Subcutaneous adipose tissue (tissue), 4 donors: ENCODE measurements around the gene AVP. TPM values are rescaled to one million over a fixed set of nuclear protein-coding genes. Genes with fewer than 3 reads are reported as not detected.

ENCODE experiments used
- CTCF ChIP-seq: fragments of 450-650 bp; IDR thresholded peaks from one replicate; pipeline ENCODE4 v1.5.1; 2016; ENCODE audit warnings: low read depth, mild to moderate bottlenecking, control low read depth, antibody characterized with exemption, moderate library complexity
- total RNA-seq, 4 donors: library from RNA; depleted of rRNA; stranded (reverse); fragments of >200 nt; gene quantifications; one replicate each; pipeline ENCODE4 v1.1.0, GENCODE V29; 2016

Gene AVP
- total RNA-seq, 4 donors from 2014 or later, result 4.3 to 4.6 TPM; not detected in 2

- no peak for TF ChIP-seq CTCF
These were observed 12.7 kb downstream of the AVP start, which contains the start of gene OXT for GRCh38 chr20:3071610-3072529. Gene OXT (plus strand): TSS chr20:3071620. CDS start chr20:3071656, 36 bp downstream.

GRCh38 chr20:3071266-3071609 is 13.3 kb downstream of the AVP start:
- no peak for TF ChIP-seq CTCF

- no peak for TF ChIP-seq CTCF
These were observed 13.8 kb downstream of the AVP start for GRCh38 chr20:3070725-3071124.

GRCh38 chr20:3068986-3069900 is 15.3 kb downstream of the AVP start:
- no peak for TF ChIP-seq CTCF

- TF ChIP-seq CTCF, result no peak
These were observed 16.4 kb downstream of the AVP start for GRCh38 chr20:3068075-3068474.

GRCh38 chr20:3067139-3068014 is 17.1 kb downstream of the AVP start:
- no peak for TF ChIP-seq CTCF
